NCI-H1417 treated with DMSO at 0.1 percent for 48 hours (cell line): ENCODE results near the gene SLFN5.
"Not testable (repeated sequence)": the region's sequence is repeated elsewhere in the genome, so short reads cannot be mapped to it uniquely, and the experiment has no call there.

Experiments
- DNase-seq: peaks from one replicate; lab custom pipeline; 2025; lab: John Stamatoyannopoulos, UW

Gene SLFN5

GRCh38 chr17:35242158-35242804, 591 bp upstream of the SLFN5 start:
- no peak for DNase-seq

- no peak for DNase-seq
Observed at GRCh38 chr17:35243561-35244340, 879 bp downstream of the SLFN5 start.

DNA sequence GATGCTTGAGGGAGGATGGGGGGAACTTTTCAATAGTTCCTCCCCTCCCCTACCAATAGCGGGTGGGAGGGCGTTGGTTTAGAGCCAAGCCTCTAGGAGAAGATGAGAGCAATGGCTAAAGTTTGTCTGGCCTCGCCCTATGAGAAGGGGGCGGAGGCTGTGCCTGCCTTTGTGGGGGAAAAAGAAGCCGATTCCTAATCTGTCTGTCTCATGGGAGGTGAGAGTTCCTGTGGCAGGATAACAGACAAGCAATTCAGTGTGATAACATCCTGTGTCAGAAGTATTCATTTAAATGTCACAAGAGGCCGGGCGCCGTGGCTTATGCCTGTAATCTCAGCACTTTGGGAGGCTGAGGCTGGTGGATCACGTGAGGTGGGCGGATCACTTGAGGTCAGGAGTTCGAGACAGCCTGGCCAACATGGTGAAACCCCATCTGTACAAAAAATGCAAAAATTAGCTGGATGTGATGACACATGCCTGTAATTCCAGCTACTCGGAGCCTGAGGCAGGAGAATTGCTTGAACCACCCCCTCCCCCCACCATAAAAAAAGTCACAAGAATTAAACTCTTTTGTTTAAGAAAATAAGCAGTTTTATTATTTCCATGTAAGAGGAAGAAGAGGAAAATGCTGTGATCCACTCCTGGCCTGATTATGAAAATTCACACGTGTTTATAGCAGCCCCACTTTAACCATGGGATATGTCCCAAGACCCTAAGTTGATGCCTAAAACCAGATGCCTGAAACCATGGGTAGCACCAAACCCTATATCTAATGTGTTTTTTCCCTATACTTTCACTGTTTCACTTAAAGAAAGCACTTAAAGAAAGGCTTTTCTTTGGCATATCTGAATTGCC, 1.7 kb downstream of the SLFN5 start:
- no peak for DNase-seq

- no peak for DNase-seq
Observed at GRCh38 chr17:35245196-35245486, 2.3 kb downstream of the SLFN5 start.

DNA sequence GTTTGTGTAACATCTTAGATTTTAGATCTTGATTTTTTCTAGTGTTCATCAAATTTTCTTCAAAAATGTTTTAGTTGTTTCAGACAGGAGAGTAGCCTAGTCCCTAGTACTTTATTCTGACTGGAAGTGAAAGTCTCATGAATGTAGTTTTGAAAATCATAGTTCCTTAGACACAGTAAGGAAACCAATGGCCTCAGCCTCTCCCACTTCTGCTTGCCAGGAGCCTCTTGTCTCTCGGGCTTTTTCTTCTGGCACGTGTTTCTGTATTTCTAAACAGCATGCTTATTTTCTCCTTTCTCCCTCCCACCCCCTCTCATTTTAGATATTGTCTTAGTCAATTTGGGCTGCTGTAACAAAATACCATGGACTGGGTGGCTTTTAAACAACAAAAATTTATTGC, 9.8 kb downstream of the SLFN5 start:
- DNase-seq = no peak

GRCh38 chr17:35254107-35254773, 11.4 kb downstream of the SLFN5 start:
- DNase-seq = no peak

DNA sequence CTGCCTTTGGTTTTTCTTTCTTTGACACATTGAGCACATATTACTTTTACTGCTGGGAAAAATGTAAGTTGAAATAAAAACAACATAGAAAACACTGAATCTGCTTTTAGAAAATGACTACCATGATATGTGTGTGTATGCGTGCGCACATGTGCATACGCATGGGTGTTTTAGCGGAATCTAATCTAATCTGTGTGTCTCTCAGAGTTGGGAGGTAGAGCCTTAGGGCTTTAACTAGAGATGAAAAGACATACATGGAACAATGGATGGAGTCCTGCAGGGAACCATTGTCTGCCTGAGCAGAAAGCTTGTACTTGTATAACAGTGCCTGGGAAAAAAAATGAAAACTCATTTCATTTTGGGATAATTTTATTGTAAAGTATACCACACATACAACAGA, 12.4 kb downstream of the SLFN5 start:
- DNase-seq = no peak

DNA sequence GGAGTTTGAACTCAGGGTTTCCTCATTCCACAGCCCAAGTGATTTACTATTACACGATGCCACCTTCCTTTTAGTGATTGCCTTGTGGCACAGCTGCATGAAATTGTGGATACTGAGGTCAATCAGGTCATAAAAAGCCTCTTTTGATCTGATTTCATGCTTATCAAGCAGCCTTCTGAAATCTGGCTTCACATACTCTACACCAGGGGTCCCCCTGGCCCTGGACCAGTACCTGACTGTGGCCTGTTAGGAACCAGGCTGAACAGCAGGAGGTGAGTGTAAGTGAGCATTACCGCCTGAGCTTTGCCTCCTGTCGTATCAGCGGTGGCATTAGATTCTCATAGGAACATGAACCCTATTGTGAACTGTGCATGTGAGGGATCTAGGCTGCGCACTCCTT, 13.8 kb downstream of the SLFN5 start:
- no peak for DNase-seq

GRCh38 chr17:35257208-35257659, 14.4 kb downstream of the SLFN5 start:
- DNase-seq = peak; percentile 53

GRCh38 chr17:35259001-35259400, 16.1 kb downstream of the SLFN5 start:
- DNase-seq = no peak

DNA sequence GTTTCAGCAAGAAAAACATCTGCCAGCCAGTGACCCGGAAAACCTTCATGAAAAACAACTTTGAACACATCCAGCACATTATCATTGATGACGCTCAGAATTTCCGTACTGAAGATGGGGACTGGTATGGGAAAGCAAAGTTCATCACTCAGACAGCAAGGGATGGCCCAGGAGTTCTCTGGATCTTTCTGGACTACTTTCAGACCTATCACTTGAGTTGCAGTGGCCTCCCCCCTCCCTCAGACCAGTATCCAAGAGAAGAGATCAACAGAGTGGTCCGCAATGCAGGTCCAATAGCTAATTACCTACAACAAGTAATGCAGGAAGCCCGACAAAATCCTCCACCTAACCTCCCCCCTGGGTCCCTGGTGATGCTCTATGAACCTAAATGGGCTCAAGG, 22.2 kb downstream of the SLFN5 start:
- DNase-seq = no peak

- DNase-seq = no peak
Observed at GRCh38 chr17:35265566-35266141, 22.8 kb downstream of the SLFN5 start.

DNA sequence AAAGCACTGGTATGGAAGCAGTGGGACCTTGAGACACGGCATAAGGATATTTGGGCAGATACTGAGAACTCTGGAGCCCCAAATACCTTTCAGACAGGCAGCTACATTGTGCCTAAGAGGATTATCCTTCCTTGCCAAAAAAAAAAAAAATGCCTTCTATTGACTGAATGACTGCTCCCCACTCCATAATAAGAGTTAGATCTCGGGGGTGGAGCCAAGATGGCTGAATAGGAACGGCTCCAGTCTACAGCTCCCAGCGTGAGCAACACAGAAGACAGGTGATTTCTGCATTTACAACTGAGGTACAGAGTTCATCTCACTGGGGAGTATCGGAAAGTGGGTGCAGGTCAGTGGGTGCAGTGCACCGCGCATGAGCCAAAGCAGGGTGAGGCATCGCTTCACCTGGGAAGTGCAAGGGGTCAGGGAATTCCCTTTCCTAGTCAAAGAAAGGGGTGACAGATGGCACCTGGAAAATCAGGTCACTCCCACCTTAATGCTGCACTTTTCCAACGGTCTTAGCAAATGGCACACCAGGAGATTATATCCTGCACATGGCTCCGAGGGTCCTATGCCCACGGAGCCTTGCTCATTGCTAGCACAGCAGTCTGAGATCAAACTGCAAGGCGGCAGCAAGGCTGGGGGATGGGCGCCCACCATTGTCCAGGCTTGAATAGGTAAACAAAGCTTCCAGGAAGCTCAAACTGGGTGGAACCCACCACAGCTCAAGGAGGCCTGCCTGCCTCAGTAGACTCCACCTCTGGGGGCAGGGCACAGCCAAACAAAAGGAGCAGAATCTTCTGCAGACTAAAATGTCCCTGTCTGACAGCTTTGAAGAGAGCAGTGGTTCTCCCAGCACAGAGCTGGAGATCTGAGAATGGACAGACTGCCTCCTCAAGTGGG, 31.5 kb downstream of the SLFN5 start:
- DNase-seq = not testable (repeated sequence)

GRCh38 chr17:35278454-35278853, 35.6 kb downstream of the SLFN5 start:
- DNase-seq = not testable (repeated sequence)

GRCh38 chr17:35278876-35279275, 36.0 kb downstream of the SLFN5 start:
- DNase-seq = not testable (repeated sequence)

DNA sequence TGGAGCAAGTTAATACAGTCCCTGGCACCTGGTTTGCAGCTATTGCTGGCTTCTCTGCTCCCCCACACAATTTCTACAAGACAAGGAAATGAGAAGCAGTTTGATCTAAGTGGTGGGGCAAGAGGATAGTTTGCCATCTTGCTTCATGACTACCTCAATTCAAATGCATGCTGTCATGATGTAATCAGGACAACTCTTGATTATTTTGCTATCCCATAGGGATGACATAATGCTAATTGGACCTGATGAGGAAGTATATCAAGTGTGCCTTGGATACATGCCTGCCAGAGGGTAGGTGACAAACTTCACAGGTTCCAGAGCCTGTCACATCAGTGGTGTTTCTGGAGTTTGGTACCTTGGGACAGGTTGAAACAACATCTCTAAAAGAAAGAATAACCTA, 40.9 kb downstream of the SLFN5 start:
- no peak for DNase-seq

GRCh38 chr17:35284955-35285354, 42.1 kb downstream of the SLFN5 start:
- DNase-seq = no peak

DNA sequence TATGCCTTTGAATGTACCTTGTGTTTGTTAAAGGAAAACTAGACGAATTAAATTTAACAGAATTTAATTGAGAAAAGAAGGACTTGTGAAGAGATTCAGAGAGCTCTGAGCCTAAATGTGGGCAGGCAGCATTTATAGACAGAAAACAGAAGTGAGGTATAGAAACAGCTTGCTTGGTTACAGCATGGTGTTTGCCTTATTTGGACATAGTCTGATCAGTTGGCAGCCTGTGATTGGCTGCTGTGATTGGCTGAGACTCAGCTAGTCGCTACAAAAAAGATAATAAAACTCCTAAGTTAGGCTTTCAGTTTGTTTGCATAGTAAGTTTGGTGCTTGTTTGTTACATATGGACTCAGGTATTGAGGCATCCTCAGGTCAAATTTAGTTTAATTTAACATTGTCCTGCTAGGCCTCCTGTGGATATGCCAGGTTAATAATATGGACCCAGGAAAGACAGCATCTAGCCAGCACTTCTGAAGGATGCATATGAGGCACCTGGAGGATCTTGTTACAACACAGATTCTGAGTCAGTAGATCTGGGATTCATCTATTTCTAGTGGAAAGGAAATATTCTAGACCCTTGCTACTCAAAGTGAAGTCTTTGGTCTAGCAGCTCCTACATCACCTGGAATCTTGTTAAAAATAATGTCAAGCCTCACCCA, 43.4 kb downstream of the SLFN5 start:
- DNase-seq = no peak

DNA sequence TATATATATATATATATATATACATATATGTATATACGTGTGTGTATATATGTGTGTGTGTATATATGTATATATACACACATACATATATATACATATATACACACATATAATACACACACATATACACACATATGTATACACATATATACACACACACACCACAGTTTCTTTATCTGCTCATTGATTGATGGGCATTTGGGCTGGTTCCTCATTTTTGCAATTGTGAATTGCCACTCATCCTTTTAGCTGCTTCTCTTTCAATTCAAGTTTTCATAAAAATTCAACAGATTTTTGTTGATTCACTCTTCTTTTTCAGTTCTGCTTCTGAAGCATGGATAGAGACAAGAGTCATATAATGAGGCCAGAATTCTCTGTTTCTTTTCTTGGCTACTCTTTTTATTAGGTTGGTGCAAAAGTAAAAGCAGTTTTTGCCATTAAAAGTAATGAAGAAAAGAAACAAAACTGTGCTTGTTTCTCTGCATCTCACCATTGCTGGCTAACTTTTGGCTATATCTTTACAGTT, 44.5 kb downstream of the SLFN5 start:
- DNase-seq = no peak

GRCh38 chr17:35289222-35289621, 46.4 kb downstream of the SLFN5 start:
- no peak for DNase-seq
